Left ventricle myocardium superior (tissue), 1 donor: ENCODE measurements around the gene ABCC9. TPM values are rescaled to one million over a fixed set of nuclear protein-coding genes. Genes with fewer than 3 reads are reported as not detected.
A peak's percentile ranks its signal among the peaks of the same experiment; 100 is the strongest.
"Not testable (repeated sequence)": the region's sequence is repeated elsewhere in the genome, so short reads cannot be mapped to it uniquely, and the experiment has no call there.

Experiments
- ATAC-seq: fragments of 200-7000 bp; cut with Tn5 transposase; one replicate; pipeline ENCODE4 v1.9.1; 2020; ENCODE audit warnings: mild to moderate bottlenecking, moderate library complexity
- DNase-seq: peaks from one replicate; pipeline ENCODE4 v3.0.0-alpha.2; 2020
- intact Hi-C: fragments of 100-400 bp; cut with micrococcal nuclease; formaldehyde crosslinking; loops from one replicate; pipeline ENCODE4 v1.11.0; 2022
- total RNA-seq: library from RNA; stranded (reverse); fragmentation: NEBNext Ultra II Directional; extraction: Animal tissue kit (Norgen Biotek cat#: 25700); gene quantifications from one replicate; pipeline ENCODE4 v1.2.1, GENCODE V29; 2021
- donor health status: DM: no; HTN: yes; CAD: no; lungs with severe emphysema.

The ABCC9 gene
- total RNA-seq, 1 donor from 2014 or later = 83.1 TPM

- ATAC-seq (peak; percentile 85), DNase-seq (peak; percentile 86)
- intact Hi-C loops = loop anchor here (2.0 kb wide), 1 partner anchor 169 kb away; no protein-coding TSS in a partner anchor
Observed at GRCh38 chr12:21941506-21942376, 515 bp upstream of the ABCC9 start.

- no peak for DNase-seq
- peak; percentile 41 for ATAC-seq
- intact Hi-C loops = no loop called here
Observed at GRCh38 chr12:21939435-21939834, 1.8 kb downstream of the ABCC9 start.

GRCh38 chr12:21938879-21939278, 2.3 kb downstream of the ABCC9 start:
- intact Hi-C loops = no loop called here
- DNase-seq = no peak
- ATAC-seq = no peak

- DNase-seq (no peak), ATAC-seq (no peak)
- intact Hi-C loops = no loop called here
Observed at GRCh38 chr12:21934173-21934572, 7.1 kb downstream of the ABCC9 start.

- ATAC-seq (no peak), DNase-seq (no peak)
- intact Hi-C loops = no loop called here
Observed at GRCh38 chr12:21933656-21934055, 7.6 kb downstream of the ABCC9 start.

- DNase-seq, intact Hi-C loops, ATAC-seq: not testable (repeated sequence)
Observed at GRCh38 chr12:21929972-21930371, 11.3 kb downstream of the ABCC9 start.

- intact Hi-C loops = no loop called here
- ATAC-seq = no peak
- no peak for DNase-seq
Observed at GRCh38 chr12:21925296-21925913, 15.8 kb downstream of the ABCC9 start.

GRCh38 chr12:21921436-21921835, 19.8 kb downstream of the ABCC9 start:
- ATAC-seq = no peak
- intact Hi-C loops = no loop called here
- no peak for DNase-seq

- ATAC-seq = no peak
- intact Hi-C loops = no loop called here
- DNase-seq = no peak
Observed at GRCh38 chr12:21918456-21918855, 22.8 kb downstream of the ABCC9 start.

- intact Hi-C loops = no loop called here
- DNase-seq (no peak), ATAC-seq (peak; percentile 41)
Observed at GRCh38 chr12:21913823-21914222, 27.4 kb downstream of the ABCC9 start.

- intact Hi-C loops = no loop called here
- DNase-seq = no peak
- ATAC-seq = no peak
Observed at GRCh38 chr12:21912318-21912717, 28.9 kb downstream of the ABCC9 start.

- ATAC-seq (no peak), DNase-seq (no peak)
- intact Hi-C loops = no loop called here
Observed at GRCh38 chr12:21911832-21912231, 29.4 kb downstream of the ABCC9 start.

GRCh38 chr12:21910657-21911056, 30.6 kb downstream of the ABCC9 start:
- intact Hi-C loops = no loop called here
- DNase-seq = no peak
- no peak for ATAC-seq

GRCh38 chr12:21907948-21908837, 33.0 kb downstream of the ABCC9 start:
- DNase-seq (no peak), ATAC-seq (no peak)
- intact Hi-C loops = no loop called here

- DNase-seq (no peak), ATAC-seq (no peak)
- intact Hi-C loops = no loop called here
Observed at GRCh38 chr12:21906919-21907493, 34.2 kb downstream of the ABCC9 start.

GRCh38 chr12:21899532-21899931, 41.7 kb downstream of the ABCC9 start:
- ATAC-seq, DNase-seq, intact Hi-C loops: not testable (repeated sequence)

GRCh38 chr12:21895651-21896050, 45.6 kb downstream of the ABCC9 start:
- intact Hi-C loops = no loop called here
- ATAC-seq (no peak), DNase-seq (no peak)

GRCh38 chr12:21894792-21895595, 46.2 kb downstream of the ABCC9 start:
- intact Hi-C loops = no loop called here
- no peak for ATAC-seq
- no peak for DNase-seq

GRCh38 chr12:21893924-21894323, 47.3 kb downstream of the ABCC9 start:
- intact Hi-C loops = no loop called here
- no peak for ATAC-seq

More at GRCh38 chr12:21893924-21894323, 47.3 kb downstream of the ABCC9 start:
- DNase-seq = no peak
